SK-N-SH (cell line): Measurements from ENCODE around the gene ASGR1. TPM values are rescaled to one million over a fixed set of nuclear protein-coding genes. Genes with fewer than 3 reads are reported as not detected.

Experiments
- CTCF ChIA-PET: fragments of 300-600, 350-600 bp; formaldehyde crosslinking; extraction: SDS; loops from one replicate; lab custom pipeline; 2021; lab: Yijun Ruan, JAX
- POLR2A ChIA-PET: fragments of 350-600 bp; sonication (Branson Sonifier 250); formaldehyde crosslinking; extraction: SDS; loops from one replicate; lab custom pipeline; 2020; ENCODE audit warnings: antibody characterized with exemption, inconsistent platforms; lab: Yijun Ruan, JAX
- DNase-seq: peaks from one replicate; pipeline ENCODE4 v3.0.0; 2012
- H2AFZ ChIP-seq: fragments of 200-600 bp; sonication (generic); 2 replicates; pipeline ENCODE4 v1.8.1; 2016; ENCODE audit warnings: antibody characterized with exemption, mild to moderate bottlenecking, low read depth
- H3F3A ChIP-seq: fragments of 200-600 bp; sonication (generic); replicated peaks from 2 replicates; pipeline ENCODE3; 2016; ENCODE audit warnings: antibody characterized with exemption, mild to moderate bottlenecking; ENCODE audit not compliant: insufficient read depth
- H3K27ac ChIP-seq, 2 experiments: fragments of 200-500 bp in 1 of 2; fragments of 200-600 bp in 1 of 2; sonication (Bioruptor generic) in 1 of 2; sonication (generic), shearing (Covaris generic) in 1 of 2; 2 replicates each; pipeline versions ENCODE4 v1.5.1 to v1.6.1; 2014 to 2016; ENCODE audit warnings: low read depth in 2 of 2, inconsistent platforms in 1 of 2, low read length in 1 of 2, mild to moderate bottlenecking in 1 of 2, mixed read lengths in 1 of 2
- H3K27me3 ChIP-seq: fragments of 200-600 bp; sonication (generic), shearing (Covaris generic); 2 replicates; pipeline ENCODE4 v1.6.1; 2016; ENCODE audit warnings: mixed run types; ENCODE audit not compliant: insufficient read depth
- H3K36me3 ChIP-seq, 2 experiments: fragments of 200-500 bp in 1 of 2; fragments of 200-600 bp in 1 of 2; sonication (Bioruptor generic) in 1 of 2; sonication (generic) in 1 of 2; replicated peaks in 1 of 2; 2 replicates each; pipeline versions ENCODE3 to v1.5.1; 2014 to 2016; ENCODE audit warnings: low read length in 1 of 2, mild to moderate bottlenecking in 1 of 2; ENCODE audit not compliant: insufficient read depth in 2 of 2, control insufficient read depth in 1 of 2
- H3K4me1 ChIP-seq, 2 experiments: fragments of 200-500 bp in 1 of 2; fragments of 200-600 bp in 1 of 2; sonication (Bioruptor generic) in 1 of 2; sonication (generic), shearing (Covaris generic) in 1 of 2; 2 replicates each; pipeline versions ENCODE4 v1.5.1 to v1.6.1; 2014 to 2016; ENCODE audit warnings: low read depth in 1 of 2, low read length in 1 of 2, mixed run types in 1 of 2; ENCODE audit not compliant: insufficient read depth in 2 of 2, control insufficient read depth in 1 of 2
- H3K4me2 ChIP-seq: fragments of 200-600 bp; sonication (generic), shearing (Covaris generic); 2 replicates; pipeline ENCODE4 v1.6.1; 2017; ENCODE audit warnings: mixed run types
- H3K4me3 ChIP-seq, 2 experiments: fragments of 200-500 bp in 1 of 2; fragments of 200-600 bp in 1 of 2; sonication (Bioruptor generic) in 1 of 2; sonication (generic), shearing (Covaris generic) in 1 of 2; 2 replicates each; pipeline versions ENCODE4 v1.5.1 to v1.8.1; 2014 to 2016; ENCODE audit warnings: low read depth in 2 of 2, inconsistent platforms in 1 of 2, low read length in 1 of 2, mild to moderate bottlenecking in 1 of 2, mixed read lengths in 1 of 2, moderate library complexity in 1 of 2
- H3K79me2 ChIP-seq: fragments of 200-600 bp; sonication (generic); 2 replicates; pipeline ENCODE4 v1.8.1; 2017; ENCODE audit warnings: mild to moderate bottlenecking; ENCODE audit not compliant: insufficient read depth
- H3K9ac ChIP-seq: fragments of 200-600 bp; sonication (generic); 2 replicates; pipeline ENCODE4 v1.6.1; 2017; ENCODE audit warnings: mixed run types
- H3K9me2 ChIP-seq: fragments of 200-600 bp; sonication (generic); 2 replicates; pipeline ENCODE4 v1.6.1; 2017; ENCODE audit warnings: mixed run types
- H3K9me3 ChIP-seq: fragments of 200-600 bp; sonication (generic); 2 replicates; pipeline ENCODE4 v1.6.1; 2017; ENCODE audit warnings: mixed run types, mild to moderate bottlenecking, moderate library complexity
- H4K20me1 ChIP-seq: fragments of 200-600 bp; sonication (generic); 2 replicates; pipeline ENCODE4 v1.6.1; 2017; ENCODE audit warnings: mild to moderate bottlenecking, mixed run types; ENCODE audit not compliant: insufficient read depth
- CHD2 ChIP-seq: fragments of 150-350 bp; IDR thresholded peaks from 2 replicates; pipeline ENCODE4 v1.6.1; 2018; ENCODE audit warnings: low read length; ENCODE audit not compliant: partially characterized antibody
- CTCF ChIP-seq: fragments of 200-600 bp; sonication (generic); IDR thresholded peaks from 2 replicates; pipeline ENCODE4 v1.6.1; 2017; ENCODE audit warnings: antibody characterized with exemption, mild to moderate bottlenecking, moderate library complexity
- EP300 ChIP-seq, 2 experiments: IDR thresholded peaks; 2 replicates each; pipeline versions ENCODE4 v1.4.0 to v1.6.1; 2012; ENCODE audit warnings: borderline replicate concordance in 1 of 2, low read depth in 1 of 2, low read length in 1 of 2
- EZH2phosphoT487 ChIP-seq: fragments of 200-600 bp; sonication (generic); IDR thresholded peaks from 2 replicates; pipeline ENCODE4 v1.6.1; 2017; ENCODE audit warnings: low read depth, mixed run types, mild to moderate bottlenecking, antibody characterized with exemption, moderate library complexity, borderline replicate concordance
- GABPA ChIP-seq: IDR thresholded peaks from 2 replicates; pipeline ENCODE4 v1.4.0; 2012; ENCODE audit warnings: low read depth, mild to moderate bottlenecking
- GATA2 ChIP-seq: sonication (generic); formaldehyde crosslinking; IDR thresholded peaks from 2 replicates; pipeline ENCODE4 v1.5.0; 2020; ENCODE audit warnings: mild to moderate bottlenecking, missing genetic modification reagents
- JUND ChIP-seq: IDR thresholded peaks from 2 replicates; pipeline ENCODE4 v1.4.0; 2012
- MXI1 ChIP-seq: IDR thresholded peaks from 2 replicates; pipeline ENCODE4 v1.6.1; 2012; ENCODE audit warnings: mild to moderate bottlenecking, low read depth, low read length, improper control_type of control experiment
- NRF1 ChIP-seq: IDR thresholded peaks from 2 replicates; pipeline ENCODE4 v1.6.1; 2012; ENCODE audit warnings: low read depth, mild to moderate bottlenecking, low read length
- RCOR1 ChIP-seq: fragments of 150-350 bp; IDR thresholded peaks from 2 replicates; pipeline ENCODE4 v1.6.1; 2017; ENCODE audit warnings: antibody characterized with exemption, low read length
- SIN3A ChIP-seq: IDR thresholded peaks from 2 replicates; pipeline ENCODE4 v1.6.1; 2012; ENCODE audit warnings: low read depth, mild to moderate bottlenecking, low read length, moderate library complexity, borderline replicate concordance
- USF1 ChIP-seq: IDR thresholded peaks from 2 replicates; pipeline ENCODE4 v1.4.0; 2012; ENCODE audit warnings: low read depth, borderline replicate concordance
- USF2 ChIP-seq: fragments of 150-350 bp; IDR thresholded peaks from 2 replicates; pipeline ENCODE4 v1.6.1; 2017; ENCODE audit warnings: antibody characterized with exemption, low read length, low read depth, borderline replicate concordance
- ZBTB33 ChIP-seq: IDR thresholded peaks from 2 replicates; pipeline ENCODE4 v1.4.0; 2012; ENCODE audit warnings: low read depth, borderline replicate concordance
- WGBS: methylation state at CpG from one replicate; pipeline ENCODE4 v1.1.6; 2017; ENCODE audit warnings: low lambda C conversion rate; 5-methylcytosine and 5-hydroxymethylcytosine counted together
- polyA plus RNA-seq, 3 experiments: library from polyadenylated mRNA; depleted of rRNA; stranded (reverse); fragments of >200 nt; gene quantifications; 2 replicates each; pipeline ENCODE4 v1.2.3, GENCODE V29; 2012

The ASGR1 gene
- polyA plus RNA-seq, 1 of the 3 experiments (the other 2 are of a cell fraction), result 2.1 TPM

- no peaks in the 10 kb centered on the region for H4K20me1 ChIP-seq
- peaks cover 81% of the 10 kb centered on the region for H3K27me3 ChIP-seq
- no peaks in the 10 kb centered on the region for H3K9me2 ChIP-seq
- no peak overlapping the region for H3K4me3 ChIP-seq
- POLR2A ChIA-PET, result no interaction called here
- no peaks in the 10 kb centered on the region for H3K79me2 ChIP-seq
- H3K4me1 ChIP-seq, result no peaks in the 10 kb centered on the region
- TF ChIP-seq USF1 (no peak), SIN3A (no peak), CHD2 (no peak), CTCF (no peak), GATA2 (CRISPR knock-in tag) (no peak), GABPA (no peak), JUND (no peak), EZH2phosphoT487 (no peak), NRF1 (no peak), USF2 (no peak), ZBTB33 (no peak), RCOR1 (no peak), MXI1 (no peak), EP300 (IDR thresholded peaks at IDR 0.05; ENCODE audit: borderline replicate concordance in 1 of 2, low read depth in 1 of 2, low read length in 1 of 2) (no peak)
- TF ChIP-seq, all 33 proteins: peak for 0
- Histone ChIP-seq H3K9me3 (no peaks in the 10 kb centered on the region), H3F3A (no peaks in the 10 kb centered on the region), H3K9ac (no peak overlapping the region), H3K4me2 (no peak overlapping the region), H3K36me3 (no peaks in the 10 kb centered on the region), H3K27ac (no peak overlapping the region), H2AFZ (no peak overlapping the region)
- 35% methylated on average over 11 of the region's 11 CpGs for WGBS
- no peak for DNase-seq
- CTCF ChIA-PET, result interaction anchor here (1.3 to 3.2 kb wide), 4 partner anchors 13 to 85 kb away, joined by 4 to 13 read pairs (median 8); no protein-coding TSS in a partner anchor
Observed at GRCh38 chr17:7130621-7131422, 48.3 kb downstream of the ASGR1 start.
